HepG2 (cell line): Measurements from ENCODE around the gene FGF21. TPM values are rescaled to one million over a fixed set of nuclear protein-coding genes. Genes with fewer than 3 reads are reported as not detected.

ENCODE experiments used
- FOXA3 ChIP-seq: IDR thresholded peaks from 2 replicates; pipeline ENCODE4 v1.6.1; 2016; ENCODE audit warnings: missing genetic modification reagents, missing compliant biosample characterization
- GPN1 ChIP-seq: sonication (generic); formaldehyde crosslinking; IDR thresholded peaks from 2 replicates; pipeline ENCODE4 v1.5.1; 2020; ENCODE audit warnings: missing genetic modification reagents, borderline replicate concordance
- GTF2F1 ChIP-seq: fragments of 150-350 bp; IDR thresholded peaks from 2 replicates; pipeline ENCODE4 v1.6.1; 2014; ENCODE audit warnings: low read length
- MIER3 ChIP-seq: IDR thresholded peaks from 2 replicates; pipeline ENCODE4 v1.6.1; 2016; ENCODE audit warnings: missing compliant biosample characterization, borderline replicate concordance
- MTF2 ChIP-seq: sonication (generic); formaldehyde crosslinking; IDR thresholded peaks from 2 replicates; pipeline ENCODE4 v1.5.0; 2020; ENCODE audit warnings: missing genetic modification reagents, borderline replicate concordance
- MYPOP ChIP-seq: sonication (generic); formaldehyde crosslinking; IDR thresholded peaks from 2 replicates; pipeline ENCODE4 v1.8.1; 2023; ENCODE audit warnings: mild to moderate bottlenecking, moderate library complexity, missing genetic modification reagents
- NCOA2 ChIP-seq: sonication (generic); formaldehyde crosslinking; IDR thresholded peaks from 2 replicates; pipeline ENCODE4 v1.8.0; 2022; ENCODE audit warnings: inconsistent platforms
- ONECUT2 ChIP-seq: sonication (generic); formaldehyde crosslinking; IDR thresholded peaks from 2 replicates; pipeline ENCODE4 v1.4.0; 2020; ENCODE audit warnings: missing genetic modification reagents
- PCBP1 ChIP-seq: fragments of 200-400 bp; formaldehyde crosslinking; IDR thresholded peaks from 2 replicates; pipeline ENCODE4 v1.6.1; 2017; ENCODE audit warnings: mild to moderate bottlenecking, low read depth, low read length, borderline replicate concordance
- PRMT3 ChIP-seq: sonication (generic); formaldehyde crosslinking; IDR thresholded peaks from 2 replicates; pipeline ENCODE4 v1.8.1; 2022; ENCODE audit warnings: low read depth, mild to moderate bottlenecking, moderate library complexity, missing genetic modification reagents, borderline replicate concordance
- REPIN1 ChIP-seq: sonication (generic); formaldehyde crosslinking; IDR thresholded peaks from 2 replicates; pipeline ENCODE4 v1.8.0; 2022; ENCODE audit warnings: missing genetic modification reagents, low read depth, mild to moderate bottlenecking, borderline replicate concordance
- SOX5 ChIP-seq: IDR thresholded peaks from 2 replicates; pipeline ENCODE4 v1.6.1; 2016; ENCODE audit warnings: borderline replicate concordance
- SOX6 ChIP-seq, 2 experiments: fragments of 450-650 bp in 1 of 2; sonication (generic) in 1 of 2; formaldehyde crosslinking in 1 of 2; IDR thresholded peaks; 2 replicates each; pipeline versions ENCODE4 v1.4.0 to v1.6.1; 2017 to 2020; ENCODE audit warnings: antibody characterized with exemption in 1 of 2, mild to moderate bottlenecking in 1 of 2, missing genetic modification reagents in 1 of 2
- TAF1 ChIP-seq: sonication (generic); formaldehyde crosslinking; IDR thresholded peaks from 2 replicates; pipeline ENCODE4 v1.4.0; 2020; ENCODE audit warnings: missing genetic modification reagents
- YEATS4 ChIP-seq: sonication (generic); formaldehyde crosslinking; IDR thresholded peaks from 2 replicates; pipeline ENCODE4 v1.4.0; 2020; ENCODE audit warnings: missing genetic modification reagents, borderline replicate concordance
- ZNF331 ChIP-seq: sonication (generic); formaldehyde crosslinking; IDR thresholded peaks from 2 replicates; pipeline ENCODE4 v1.4.0; 2020; ENCODE audit warnings: missing genetic modification reagents
- ZNF383 ChIP-seq: sonication (generic); formaldehyde crosslinking; IDR thresholded peaks from 2 replicates; pipeline ENCODE4 v1.4.0; 2020; ENCODE audit warnings: missing genetic modification reagents, mild to moderate bottlenecking, borderline replicate concordance
- polyA plus RNA-seq, 8 experiments: library from polyadenylated mRNA; depleted of rRNA in 3 of 8; stranded (reverse) in 7 of 8; unstranded in 1 of 8; fragments of >200 nt; fragmentation: Illumina TruSeq in 4 of 8; extraction: Trizol in 4 of 8; gene quantifications; 2 replicates each; pipeline versions ENCODE4 v1.2.1 to v1.2.3, GENCODE V29; 2011 to 2016; ENCODE audit warnings: low read depth in 4 of 8, missing spikeins in 1 of 8, mixed read lengths in 1 of 8; ENCODE audit not compliant: insufficient read depth in 1 of 8
- total RNA-seq, 5 experiments: library from RNA; depleted of rRNA; stranded (reverse); fragments of >200 nt; fragmentation: Illumina TruSeq; extraction: Trizol; gene quantifications; 2 replicates each; pipeline ENCODE4 v1.2.3, GENCODE V29; 2016; ENCODE audit warnings: low read depth in 1 of 5
- TF ChIP-seq, protein P1 (sequence below): IDR thresholded peaks from 2 replicates; pipeline ENCODE4 v1.6.1; 2018; ENCODE audit warnings: missing genetic modification reagents, mild to moderate bottlenecking, missing compliant biosample characterization
- TF ChIP-seq, protein P2 (sequence below): sonication (generic); formaldehyde crosslinking; IDR thresholded peaks from 2 replicates; pipeline ENCODE4 v1.4.0; 2020; ENCODE audit warnings: missing genetic modification reagents
- TF ChIP-seq, protein P3 (sequence below), 2 experiments: sonication (generic) in 1 of 2; formaldehyde crosslinking in 1 of 2; IDR thresholded peaks; 2 replicates each; pipeline versions ENCODE4 v1.4.0 to v1.6.1; 2018 to 2020; ENCODE audit warnings: missing genetic modification reagents in 2 of 2, borderline replicate concordance in 1 of 2, low read depth in 1 of 2, mild to moderate bottlenecking in 1 of 2, missing biosample characterization in 1 of 2
- TF ChIP-seq, protein P4 (sequence below): sonication (generic); formaldehyde crosslinking; IDR thresholded peaks from 2 replicates; pipeline ENCODE4 v1.4.0; 2020; ENCODE audit warnings: low read depth, mild to moderate bottlenecking, missing genetic modification reagents
- TF ChIP-seq, protein P5 (sequence below): sonication (generic); formaldehyde crosslinking; IDR thresholded peaks from 2 replicates; pipeline ENCODE4 v1.4.0; 2020; ENCODE audit warnings: missing genetic modification reagents; ENCODE audit errors: not compliant biosample characterization

Gene FGF21
- total and polyA plus RNA-seq, 2 of the 13 experiments (the other 11 are each of a cell fraction or from before 2014, with no cell fraction given) = 0.17 TPM; not detected in 1

GRCh38 chr19:48795055-48795684 lies 39.8 kb downstream of the FGF21 start (continued):
- TF ChIP-seq, protein P1, sequence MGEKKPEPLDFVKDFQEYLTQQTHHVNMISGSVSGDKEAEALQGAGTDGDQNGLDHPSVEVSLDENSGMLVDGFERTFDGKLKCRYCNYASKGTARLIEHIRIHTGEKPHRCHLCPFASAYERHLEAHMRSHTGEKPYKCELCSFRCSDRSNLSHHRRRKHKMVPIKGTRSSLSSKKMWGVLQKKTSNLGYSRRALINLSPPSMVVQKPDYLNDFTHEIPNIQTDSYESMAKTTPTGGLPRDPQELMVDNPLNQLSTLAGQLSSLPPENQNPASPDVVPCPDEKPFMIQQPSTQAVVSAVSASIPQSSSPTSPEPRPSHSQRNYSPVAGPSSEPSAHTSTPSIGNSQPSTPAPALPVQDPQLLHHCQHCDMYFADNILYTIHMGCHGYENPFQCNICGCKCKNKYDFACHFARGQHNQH = no peak
- TF ChIP-seq MTF2 (CRISPR knock-in tag) (no peak), ZNF331 (CRISPR knock-in tag) (no peak; the same call in 1 of the 2 replicates), GPN1 (CRISPR knock-in tag) (no peak), NCOA2 (peak; percentile 27; the same call in 1 of the 2 replicates), MIER3 (CRISPR knock-in tag) (peak; percentile 51; the same call in 1 of the 2 replicates), FOXA3 (CRISPR knock-in tag) (no peak), TAF1 (peak; percentile 21; the same call in 1 of the 2 replicates), GTF2F1 (no peak), PRMT3 (CRISPR knock-in tag) (no peak), ZNF383 (CRISPR knock-in tag) (no peak), SOX5 (CRISPR knock-in tag) (no peak), MYPOP (no peak), YEATS4 (CRISPR knock-in tag) (no peak), PCBP1 (0 out of 2 replicates have a peak, but pooled peaks have one; percentile 26), SOX6 (IDR thresholded peaks at IDR 0.05) (no peak), SOX6 (CRISPR knock-in tag; IDR thresholded peaks at IDR 0.05) (peak; percentile 50; the same call in 1 of the 2 replicates), REPIN1 (CRISPR knock-in tag) (no peak; the same call in 1 of the 2 replicates), ONECUT2 (CRISPR knock-in tag) (no peak)
- TF ChIP-seq, protein P2, sequence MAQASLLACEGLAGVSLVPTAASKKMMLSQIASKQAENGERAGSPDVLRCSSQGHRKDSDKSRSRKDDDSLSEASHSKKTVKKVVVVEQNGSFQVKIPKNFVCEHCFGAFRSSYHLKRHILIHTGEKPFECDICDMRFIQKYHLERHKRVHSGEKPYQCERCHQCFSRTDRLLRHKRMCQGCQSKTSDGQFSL (CRISPR knock-in tag) = no peak
- TF ChIP-seq, protein P3, sequence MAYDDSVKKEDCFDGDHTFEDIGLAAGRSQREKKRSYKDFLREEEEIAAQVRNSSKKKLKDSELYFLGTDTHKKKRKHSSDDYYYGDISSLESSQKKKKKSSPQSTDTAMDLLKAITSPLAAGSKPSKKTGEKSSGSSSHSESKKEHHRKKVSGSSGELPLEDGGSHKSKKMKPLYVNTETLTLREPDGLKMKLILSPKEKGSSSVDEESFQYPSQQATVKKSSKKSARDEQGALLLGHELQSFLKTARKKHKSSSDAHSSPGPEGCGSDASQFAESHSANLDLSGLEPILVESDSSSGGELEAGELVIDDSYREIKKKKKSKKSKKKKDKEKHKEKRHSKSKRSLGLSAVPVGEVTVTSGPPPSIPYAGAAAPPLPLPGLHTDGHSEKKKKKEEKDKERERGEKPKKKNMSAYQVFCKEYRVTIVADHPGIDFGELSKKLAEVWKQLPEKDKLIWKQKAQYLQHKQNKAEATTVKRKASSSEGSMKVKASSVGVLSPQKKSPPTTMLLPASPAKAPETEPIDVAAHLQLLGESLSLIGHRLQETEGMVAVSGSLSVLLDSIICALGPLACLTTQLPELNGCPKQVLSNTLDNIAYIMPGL (CRISPR knock-in tag; IDR thresholded peaks at IDR 0.05; ENCODE audit: borderline replicate concordance in 1 of 2, low read depth in 1 of 2) = peak; percentile 78 to 85
- TF ChIP-seq, protein P4, sequence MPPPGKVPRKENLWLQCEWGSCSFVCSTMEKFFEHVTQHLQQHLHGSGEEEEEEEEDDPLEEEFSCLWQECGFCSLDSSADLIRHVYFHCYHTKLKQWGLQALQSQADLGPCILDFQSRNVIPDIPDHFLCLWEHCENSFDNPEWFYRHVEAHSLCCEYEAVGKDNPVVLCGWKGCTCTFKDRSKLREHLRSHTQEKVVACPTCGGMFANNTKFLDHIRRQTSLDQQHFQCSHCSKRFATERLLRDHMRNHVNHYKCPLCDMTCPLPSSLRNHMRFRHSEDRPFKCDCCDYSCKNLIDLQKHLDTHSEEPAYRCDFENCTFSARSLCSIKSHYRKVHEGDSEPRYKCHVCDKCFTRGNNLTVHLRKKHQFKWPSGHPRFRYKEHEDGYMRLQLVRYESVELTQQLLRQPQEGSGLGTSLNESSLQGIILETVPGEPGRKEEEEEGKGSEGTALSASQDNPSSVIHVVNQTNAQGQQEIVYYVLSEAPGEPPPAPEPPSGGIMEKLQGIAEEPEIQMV (CRISPR knock-in tag) = no peak
- TF ChIP-seq, protein P5, sequence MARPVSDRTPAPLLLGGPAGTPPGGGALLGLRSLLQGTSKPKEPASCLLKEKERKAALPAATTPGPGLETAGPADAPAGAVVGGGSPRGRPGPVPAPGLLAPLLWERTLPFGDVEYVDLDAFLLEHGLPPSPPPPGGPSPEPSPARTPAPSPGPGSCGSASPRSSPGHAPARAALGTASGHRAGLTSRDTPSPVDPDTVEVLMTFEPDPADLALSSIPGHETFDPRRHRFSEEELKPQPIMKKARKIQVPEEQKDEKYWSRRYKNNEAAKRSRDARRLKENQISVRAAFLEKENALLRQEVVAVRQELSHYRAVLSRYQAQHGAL (CRISPR knock-in tag) = no peak
